Kidney tubule cell (primary cell): ENCODE data around the gene KHSRP.
"Not testable (repeated sequence)": the region's sequence is repeated elsewhere in the genome, so short reads cannot be mapped to it uniquely, and the experiment has no call there.

Source experiments
- DNase-seq: peaks from one replicate; pipeline ENCODE4 v3.0.0-alpha.2; 2018; ENCODE audit warnings: low spot score

Gene KHSRP

GRCh38 chr19:6417713-6418561 is 6.7 kb downstream of the KHSRP start:
- peak; percentile 34 for DNase-seq

GRCh38 chr19:6416658-6417405 is 7.8 kb downstream of the KHSRP start:
- DNase-seq = no peak

- DNase-seq = no peak
These were observed 8.9 kb downstream of the KHSRP start for GRCh38 chr19:6415591-6416190.

- no peak for DNase-seq
These were observed 9.6 kb downstream of the KHSRP start for GRCh38 chr19:6414793-6415590.

GRCh38 chr19:6413721-6414643 is 10.6 kb downstream of the KHSRP start:
- no peak for DNase-seq

- no peak for DNase-seq
These were observed 11.3 kb downstream of the KHSRP start for GRCh38 chr19:6413291-6413690.

GRCh38 chr19:6412447-6413091 is 12.0 kb downstream of the KHSRP start:
- DNase-seq = peak; percentile 37

- no peak for DNase-seq
These were observed 12.6 kb downstream of the KHSRP start for GRCh38 chr19:6412061-6412446.

GRCh38 chr19:6409346-6409745 is 15.3 kb downstream of the KHSRP start:
- DNase-seq = no peak

- no peak for DNase-seq
These were observed 18.2 kb downstream of the KHSRP start for GRCh38 chr19:6406401-6406800.

GRCh38 chr19:6402837-6403608 is 21.6 kb downstream of the KHSRP start:
- peak; percentile 38 for DNase-seq

- no peak for DNase-seq
These were observed 22.6 kb downstream of the KHSRP start for GRCh38 chr19:6402058-6402457.

- DNase-seq = not testable (repeated sequence)
These were observed 24.3 kb downstream of the KHSRP start for GRCh38 chr19:6400062-6400944.

- DNase-seq = no peak
These were observed 28.3 kb downstream of the KHSRP start for GRCh38 chr19:6396305-6396704.

- no peak for DNase-seq
These were observed 29.8 kb downstream of the KHSRP start for GRCh38 chr19:6394831-6395230.

- no peak for DNase-seq
These were observed 30.6 kb downstream of the KHSRP start for GRCh38 chr19:6393983-6394412.

- peak; percentile 94 for DNase-seq
These were observed 31.3 kb downstream of the KHSRP start, which contains the start of gene GTF2F1 for GRCh38 chr19:6393074-6393982. Gene GTF2F1, minus strand, starts transcription at chr19:6393164. Its CDS starts 169 bp downstream, at chr19:6392995.
